Activated CD8-positive, alpha-beta memory T cell treated with anti-CD3 and anti-CD28 coated beads for 24 hours (primary cell): ENCODE measurements around the gene DOP1A.

Source experiments
- DNase-seq: peaks from one replicate; pipeline ENCODE4 v3.0.0-alpha.2; 2020

Gene DOP1A, protein sequence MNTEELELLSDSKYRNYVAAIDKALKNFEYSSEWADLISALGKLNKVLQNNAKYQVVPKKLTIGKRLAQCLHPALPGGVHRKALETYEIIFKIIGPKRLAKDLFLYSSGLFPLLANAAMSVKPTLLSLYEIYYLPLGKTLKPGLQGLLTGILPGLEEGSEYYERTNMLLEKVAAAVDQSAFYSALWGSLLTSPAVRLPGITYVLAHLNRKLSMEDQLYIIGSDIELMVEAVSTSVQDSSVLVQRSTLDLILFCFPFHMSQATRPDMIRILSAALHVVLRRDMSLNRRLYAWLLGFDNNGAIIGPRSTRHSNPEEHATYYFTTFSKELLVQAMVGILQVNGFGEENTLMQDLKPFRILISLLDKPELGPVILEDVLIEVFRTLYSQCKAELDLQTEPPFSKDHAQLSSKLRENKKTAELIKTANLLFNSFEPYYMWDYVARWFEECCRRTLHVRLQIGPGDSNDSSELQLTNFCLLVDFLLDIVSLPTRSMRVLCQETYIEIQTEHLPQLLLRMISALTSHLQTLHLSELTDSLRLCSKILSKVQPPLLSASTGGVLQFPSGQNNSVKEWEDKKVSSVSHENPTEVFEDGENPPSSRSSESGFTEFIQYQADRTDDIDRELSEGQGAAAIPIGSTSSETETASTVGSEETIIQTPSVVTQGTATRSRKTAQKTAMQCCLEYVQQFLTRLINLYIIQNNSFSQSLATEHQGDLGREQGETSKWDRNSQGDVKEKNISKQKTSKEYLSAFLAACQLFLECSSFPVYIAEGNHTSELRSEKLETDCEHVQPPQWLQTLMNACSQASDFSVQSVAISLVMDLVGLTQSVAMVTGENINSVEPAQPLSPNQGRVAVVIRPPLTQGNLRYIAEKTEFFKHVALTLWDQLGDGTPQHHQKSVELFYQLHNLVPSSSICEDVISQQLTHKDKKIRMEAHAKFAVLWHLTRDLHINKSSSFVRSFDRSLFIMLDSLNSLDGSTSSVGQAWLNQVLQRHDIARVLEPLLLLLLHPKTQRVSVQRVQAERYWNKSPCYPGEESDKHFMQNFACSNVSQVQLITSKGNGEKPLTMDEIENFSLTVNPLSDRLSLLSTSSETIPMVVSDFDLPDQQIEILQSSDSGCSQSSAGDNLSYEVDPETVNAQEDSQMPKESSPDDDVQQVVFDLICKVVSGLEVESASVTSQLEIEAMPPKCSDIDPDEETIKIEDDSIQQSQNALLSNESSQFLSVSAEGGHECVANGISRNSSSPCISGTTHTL (N-terminal part only)

DNA sequence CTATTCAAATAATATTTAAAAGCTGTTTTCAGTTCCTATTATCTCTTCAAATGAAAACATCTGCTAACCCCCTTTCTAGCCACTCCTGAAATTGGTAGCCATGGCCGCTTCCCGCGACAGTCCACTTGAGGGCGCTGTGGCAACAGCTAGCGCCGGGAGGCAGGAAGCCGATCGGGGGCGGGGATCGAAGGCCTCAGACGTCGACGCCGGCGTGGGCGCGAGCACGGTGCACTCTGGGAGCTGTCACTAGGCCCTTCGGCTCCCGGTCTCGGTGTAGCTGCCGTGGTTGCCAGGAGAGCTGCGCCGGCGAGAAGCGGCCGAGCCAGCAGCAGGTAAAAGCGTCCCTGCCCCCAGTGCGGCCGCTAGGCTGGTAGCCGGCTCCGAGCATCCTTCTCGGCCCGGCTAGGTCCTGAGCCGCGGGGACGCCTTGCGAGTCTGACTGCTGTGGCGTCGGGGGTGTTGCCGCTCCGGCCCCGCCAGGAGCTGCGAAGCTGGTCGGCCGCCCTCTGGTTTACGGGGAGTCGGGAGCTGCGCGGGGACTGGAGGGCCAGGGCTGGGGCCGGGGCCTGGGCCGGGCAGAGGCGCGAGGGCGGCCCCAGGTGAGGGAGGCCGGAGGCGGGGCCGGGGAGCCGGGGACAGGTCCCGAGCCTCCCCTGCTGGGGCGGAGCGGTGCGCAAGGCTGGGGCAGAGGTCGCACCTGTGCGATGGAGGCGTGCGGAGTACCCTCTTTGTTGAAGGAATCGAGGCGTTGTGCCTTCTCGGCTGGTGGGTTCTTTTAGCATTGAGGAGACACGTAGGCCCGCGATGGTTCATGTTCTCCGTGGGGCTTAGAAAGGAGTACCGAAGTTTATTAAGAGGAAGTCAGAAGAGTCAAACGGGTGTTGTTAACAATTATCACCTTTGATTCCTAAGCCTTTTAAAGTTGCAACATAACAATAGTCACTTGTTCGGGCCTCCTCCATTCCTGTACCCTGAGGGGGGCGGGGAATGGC, at the start of gene DOP1A:
TSS of gene DOP1A (plus strand) at position 224 of the 992 bp plus-strand sequence. CDS start 29,307 bp downstream, outside the sequence.
- peak; percentile 99 for DNase-seq

DNA sequence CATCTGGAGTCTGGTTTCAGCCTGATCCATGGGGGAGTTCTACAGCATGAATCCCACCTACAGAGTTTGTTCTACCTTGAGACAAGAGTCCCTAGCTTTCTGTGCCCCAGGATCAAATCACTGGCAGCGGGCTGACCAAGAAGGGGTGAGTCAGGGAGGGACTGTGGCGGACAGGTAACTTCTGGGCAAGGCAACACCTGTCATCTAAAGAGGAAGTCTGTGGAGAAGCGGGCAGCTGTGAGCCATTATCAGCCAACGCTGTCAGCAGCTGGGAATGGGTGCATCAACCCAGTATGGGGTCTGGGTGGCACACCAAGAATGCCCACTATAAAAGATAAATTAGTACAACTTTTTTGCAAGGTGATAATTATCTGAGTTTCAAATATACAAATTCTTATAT, 47.7 kb upstream of the DOP1A start:
- DNase-seq, result no peak

DNA sequence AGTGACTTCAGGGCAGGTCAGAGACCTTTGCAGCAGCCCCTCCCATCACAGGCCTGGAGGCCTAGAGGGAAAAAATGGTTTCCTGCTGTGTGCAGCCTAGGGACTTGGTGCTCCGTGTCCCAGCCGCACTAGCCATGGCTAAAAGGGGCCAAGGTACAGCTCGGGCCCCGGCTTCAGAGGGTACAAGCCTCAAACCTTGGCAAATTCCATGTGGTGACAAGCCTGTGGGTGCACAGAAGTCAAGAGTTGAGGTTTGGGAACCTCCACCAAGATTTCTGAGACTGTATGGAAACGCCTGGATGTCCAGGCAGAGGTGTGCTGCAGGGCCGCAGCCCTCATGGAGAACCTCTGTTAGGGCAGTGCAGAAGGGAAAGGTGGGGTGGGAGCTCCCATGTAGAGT, 35.8 kb upstream of the DOP1A start:
- DNase-seq, result no peak

DNA sequence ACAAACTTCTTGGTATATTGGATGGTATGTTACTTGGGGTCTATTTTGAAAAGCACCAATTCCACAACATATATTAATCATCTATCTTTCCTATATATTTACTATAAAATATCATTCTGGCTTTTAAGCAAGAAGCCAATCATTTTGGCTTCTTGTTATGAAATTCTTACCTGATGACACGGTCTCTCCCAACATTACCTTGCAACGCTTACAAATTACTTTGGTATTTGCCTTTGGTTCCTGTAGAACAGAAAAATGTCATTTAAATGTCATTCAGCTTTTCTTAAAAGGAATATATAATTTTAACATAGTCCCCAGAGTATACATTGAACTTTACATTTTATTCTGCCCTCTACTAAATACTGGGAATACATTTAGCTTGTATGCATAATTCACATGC, 29.2 kb upstream of the DOP1A start:
- DNase-seq, result no peak

DNA sequence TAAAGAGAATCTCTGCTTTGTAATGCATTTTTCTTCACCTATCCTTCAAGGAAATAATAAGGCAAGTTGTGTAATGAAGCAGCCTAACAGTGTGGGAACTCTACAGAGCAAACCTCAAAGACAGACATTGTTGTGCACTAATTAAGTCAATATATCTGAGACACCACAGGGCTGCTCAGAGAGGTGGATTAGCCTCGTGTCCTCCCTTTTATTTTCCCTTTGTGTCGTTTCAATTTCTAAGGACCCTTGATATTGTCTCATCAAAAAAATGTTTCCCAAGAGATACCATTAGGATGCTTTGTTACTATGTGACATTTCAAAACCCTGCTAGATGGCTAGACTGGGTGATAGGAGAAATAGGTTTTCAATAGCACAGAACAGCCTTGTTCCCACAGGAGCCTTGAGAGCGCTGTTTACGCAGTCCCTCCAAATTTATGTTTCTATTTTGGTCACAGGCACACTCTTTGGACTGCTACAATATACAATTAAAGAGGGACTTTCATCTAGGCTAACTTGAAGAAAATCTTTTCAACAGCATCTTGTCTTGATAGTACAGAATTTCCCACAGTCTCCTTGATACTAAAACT, 24.9 kb upstream of the DOP1A start:
- DNase-seq, result no peak

DNA sequence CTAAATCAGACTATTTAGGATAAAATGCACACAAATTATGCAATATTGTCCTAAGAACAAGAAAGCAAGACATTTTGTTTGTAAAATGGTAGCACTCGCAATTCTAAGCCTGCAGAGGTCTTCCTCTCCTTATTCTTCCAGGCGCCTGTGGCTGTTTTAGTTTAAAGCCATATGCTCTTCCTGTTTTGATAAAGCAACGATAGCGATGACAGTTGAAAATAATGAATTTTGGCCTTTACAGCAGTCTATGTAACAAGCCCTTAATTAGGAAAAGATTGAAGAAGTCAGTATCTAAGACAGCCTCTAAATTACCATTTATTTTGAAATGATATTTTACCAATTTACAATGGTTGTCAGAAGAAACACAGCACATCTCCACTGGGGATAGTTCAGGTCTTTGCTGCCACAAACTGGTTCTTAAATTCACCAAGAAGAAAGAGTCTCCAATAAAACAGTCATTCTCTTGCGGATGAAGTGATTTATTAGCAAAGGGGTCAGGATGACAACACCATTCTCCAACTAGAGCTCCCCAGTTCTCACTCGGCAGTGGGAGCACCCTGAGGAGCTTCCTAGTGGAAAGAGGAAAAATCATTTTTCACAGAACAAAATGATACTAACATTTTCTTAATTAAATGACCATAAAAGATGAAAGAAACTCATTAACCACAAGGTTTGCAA, 23.2 kb upstream of the DOP1A start:
- DNase-seq, result no peak

DNA sequence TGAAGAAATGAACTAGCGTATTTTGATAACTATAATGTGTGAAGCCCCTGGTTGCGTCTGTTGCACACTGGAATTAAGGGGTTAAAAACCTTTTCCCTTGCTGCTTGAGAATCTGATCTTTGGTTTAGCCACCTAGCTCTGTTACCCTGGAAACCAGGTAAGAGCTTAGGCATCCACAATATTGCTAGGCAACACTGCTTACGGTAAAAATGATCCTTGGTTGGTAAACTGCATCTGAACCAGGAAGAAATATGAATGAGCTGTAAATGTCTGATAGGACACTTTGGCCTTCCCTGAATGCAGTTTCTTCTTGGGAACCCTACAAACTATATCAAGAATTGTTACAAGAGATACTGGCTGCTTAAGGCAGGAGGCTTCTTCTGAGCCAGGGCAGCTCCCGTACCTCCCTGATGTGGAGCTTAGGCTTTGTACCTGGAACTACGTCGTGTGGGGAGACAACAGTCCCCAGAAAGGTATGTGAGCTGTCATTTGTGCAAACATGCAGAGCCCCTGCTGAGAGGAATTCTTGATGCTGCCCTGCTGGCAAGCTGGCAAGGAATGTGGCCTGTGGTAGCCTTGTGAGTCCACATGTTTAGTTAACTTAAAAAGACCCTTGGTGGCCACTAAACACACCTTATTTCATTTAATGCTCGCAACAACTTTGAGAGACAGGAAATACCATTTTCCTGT, 20.3 kb upstream of the DOP1A start:
- DNase-seq, result no peak

DNA sequence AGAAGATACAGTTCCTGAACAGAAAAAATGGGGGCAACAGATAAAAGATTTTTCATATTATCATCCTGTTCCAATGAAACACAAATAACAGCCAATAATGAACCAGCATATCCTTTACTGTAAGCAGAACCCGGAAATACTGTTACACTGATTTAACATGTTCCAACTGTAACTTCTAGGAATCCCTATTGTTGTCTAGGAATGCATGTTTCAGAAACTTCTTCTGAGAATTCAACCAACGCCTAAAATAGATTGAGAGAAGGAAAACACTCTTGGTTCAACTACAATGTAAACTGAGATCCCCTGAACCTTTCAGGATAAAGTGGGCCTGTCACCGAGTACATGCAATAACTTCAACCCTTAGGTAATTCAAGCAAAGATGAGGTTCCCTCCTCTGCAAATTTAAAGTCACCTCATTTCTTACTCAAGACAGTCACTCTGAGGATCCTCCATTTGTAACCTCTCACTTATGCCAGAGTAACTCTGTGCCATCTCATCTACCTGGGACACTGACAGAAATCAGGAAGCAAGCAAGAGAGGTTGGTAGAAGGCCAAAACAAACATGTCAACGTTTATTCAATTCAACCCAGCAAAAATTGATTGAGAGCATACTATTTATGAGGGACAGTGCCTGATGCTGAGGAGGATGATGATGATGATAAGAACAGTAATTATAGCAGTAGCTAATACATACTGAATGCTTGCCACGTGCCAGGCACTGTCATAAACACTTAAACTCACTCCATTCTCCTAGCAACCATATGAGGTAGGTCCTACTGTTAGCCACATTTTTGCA, 15.9 kb upstream of the DOP1A start:
- no peak for DNase-seq

DNA sequence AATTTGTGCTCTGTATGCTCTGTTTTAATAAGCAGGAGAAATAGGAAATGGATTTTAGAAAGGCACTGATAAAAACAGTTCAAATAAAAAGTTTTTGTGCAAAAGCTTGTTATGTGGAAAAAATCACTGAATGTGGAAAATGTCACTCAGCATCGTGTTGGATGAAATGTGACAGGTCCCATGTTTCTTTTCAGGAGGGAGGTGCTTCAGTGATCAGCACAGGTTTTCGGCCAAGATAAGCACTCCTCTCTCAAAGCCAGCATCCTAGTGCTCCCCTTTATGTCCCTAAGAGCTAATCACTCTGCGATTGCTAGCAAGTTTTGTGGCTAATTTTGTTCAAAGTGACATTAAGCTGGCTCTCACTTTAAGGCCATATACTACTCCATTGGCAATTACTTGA, 13.8 kb upstream of the DOP1A start:
- no peak for DNase-seq

DNA sequence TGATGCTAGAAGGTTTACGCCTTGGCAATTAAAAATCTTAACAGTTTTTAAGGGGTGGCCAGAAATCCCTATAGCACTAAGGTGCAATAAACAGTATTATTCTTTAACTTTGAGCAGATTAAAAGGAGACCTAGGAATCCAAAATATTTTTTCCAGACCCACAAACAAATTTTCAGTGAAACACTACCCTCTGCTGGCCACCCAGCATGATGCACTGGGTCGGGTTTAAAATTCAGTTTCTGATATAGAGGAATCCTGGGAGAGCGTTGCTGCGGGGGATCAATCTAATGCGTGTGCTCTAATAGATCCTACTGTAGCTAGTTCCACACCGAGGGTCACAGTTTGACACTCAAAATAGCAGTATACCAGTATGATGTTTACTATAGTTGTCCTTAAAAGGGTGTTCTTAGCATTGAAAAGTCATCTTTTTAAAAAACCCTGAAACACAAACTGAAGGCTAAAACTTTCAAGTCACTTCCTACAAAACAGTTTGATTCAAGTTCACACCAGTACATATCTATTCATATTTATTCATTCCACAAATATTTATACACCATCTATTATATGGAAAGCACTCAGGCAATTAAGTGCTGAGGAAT, 12.0 kb upstream of the DOP1A start:
- peak; percentile 61 for DNase-seq

DNA sequence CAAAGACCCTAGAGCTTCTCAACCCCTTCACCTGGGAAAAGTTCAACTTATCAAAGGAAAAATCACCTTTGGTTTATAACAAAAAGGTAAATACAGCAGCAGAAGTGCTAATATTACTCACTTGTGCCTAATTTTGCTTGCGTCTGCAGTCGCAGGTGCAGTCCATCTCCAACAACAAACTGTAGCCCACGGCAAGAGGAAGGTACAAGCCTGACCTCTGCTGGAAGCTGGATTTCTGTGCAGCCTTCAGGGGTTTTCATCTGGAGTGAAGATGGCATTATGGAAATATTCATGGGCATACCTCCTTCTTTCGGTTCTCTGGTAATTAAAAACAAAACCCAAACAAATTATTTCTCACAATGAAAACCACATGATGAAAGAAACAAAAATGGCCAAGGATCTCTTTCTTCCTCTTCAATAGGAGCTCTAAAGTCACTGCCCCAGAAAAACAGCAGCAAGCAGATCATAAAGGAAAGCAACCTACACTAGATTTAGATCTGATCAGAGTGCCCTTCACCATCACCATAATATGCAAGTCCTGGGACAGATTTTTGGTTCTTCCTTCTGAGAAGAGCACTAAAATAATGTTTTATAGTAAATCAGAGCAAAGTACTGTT, 9.7 kb upstream of the DOP1A start:
- no peak for DNase-seq

DNA sequence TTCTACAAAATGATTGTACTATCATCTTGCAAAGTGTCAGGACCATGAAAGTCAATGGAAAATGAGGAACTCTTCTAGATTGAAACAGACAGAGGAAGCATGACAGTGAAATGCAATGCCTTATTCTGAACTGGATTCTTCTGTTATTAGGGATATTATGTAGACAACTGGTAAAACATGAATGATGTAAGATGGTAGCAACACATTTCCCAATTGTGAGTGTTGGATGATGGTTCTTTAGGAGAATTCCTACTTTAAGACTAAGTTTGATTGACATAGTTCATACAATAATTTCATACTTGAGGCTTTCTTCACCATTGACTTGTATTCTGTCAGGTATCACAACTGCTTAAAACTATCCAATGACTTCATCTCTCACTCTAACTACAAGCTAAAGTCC, 6.3 kb upstream of the DOP1A start:
- DNase-seq, result no peak

DNA sequence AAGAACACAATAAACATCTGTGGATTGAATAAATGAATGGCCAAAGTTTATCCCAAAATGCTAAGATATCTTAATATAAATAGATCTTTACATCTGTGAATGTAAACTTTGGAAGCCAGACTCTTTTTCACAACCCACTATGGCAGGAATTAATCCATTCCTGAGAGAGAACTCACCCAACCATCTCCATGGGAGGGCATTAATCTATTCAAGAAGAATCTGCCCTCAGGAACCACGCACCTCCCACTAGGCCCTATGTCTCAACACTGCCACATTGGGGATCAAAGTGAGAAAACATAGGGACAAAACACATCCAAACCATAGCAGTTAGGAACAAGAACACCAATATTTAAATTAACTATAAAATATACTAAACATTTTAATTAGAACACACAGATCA, 5.2 kb upstream of the DOP1A start:
- DNase-seq, result no peak

DNA sequence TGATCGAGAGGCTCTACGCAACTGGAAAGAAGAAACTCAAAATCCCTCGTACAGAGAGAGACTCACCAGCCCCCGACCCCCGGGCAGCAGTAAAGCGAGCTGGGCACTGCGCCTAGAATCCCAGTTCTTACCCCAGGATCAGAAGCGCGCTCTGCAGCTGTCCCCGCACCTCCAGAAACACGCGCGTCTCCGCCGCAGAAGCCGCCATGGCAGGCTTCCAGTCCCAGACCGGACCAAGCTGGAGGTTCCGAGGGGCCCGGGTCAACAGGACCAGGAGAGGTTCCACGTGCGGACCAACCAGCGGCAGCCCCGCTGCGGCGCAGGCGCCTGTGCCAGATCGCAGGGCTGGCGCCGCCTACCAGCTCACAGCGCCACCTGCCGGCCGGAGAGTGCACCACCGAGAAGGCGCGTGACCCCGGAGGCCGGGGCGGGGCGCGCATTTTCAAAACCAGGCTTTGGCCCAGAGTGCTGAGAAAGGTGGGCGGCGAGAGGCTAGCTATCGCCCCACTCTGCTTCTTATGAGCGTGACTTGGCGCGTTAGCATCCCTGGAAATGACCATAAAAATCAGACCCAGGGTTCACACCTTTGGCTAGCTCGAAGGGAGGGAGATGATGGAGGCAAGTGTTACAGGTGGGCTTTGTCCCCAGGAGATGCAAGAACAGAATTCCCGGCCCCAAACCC, 1.8 kb upstream of the DOP1A start, which contains the start of gene UBE3D:
TSS of gene UBE3D (minus strand) at position 331 of the 682 bp plus-strand sequence. CDS start at position 208, 123 bp downstream.
- DNase-seq, result peak; percentile 99

DNA sequence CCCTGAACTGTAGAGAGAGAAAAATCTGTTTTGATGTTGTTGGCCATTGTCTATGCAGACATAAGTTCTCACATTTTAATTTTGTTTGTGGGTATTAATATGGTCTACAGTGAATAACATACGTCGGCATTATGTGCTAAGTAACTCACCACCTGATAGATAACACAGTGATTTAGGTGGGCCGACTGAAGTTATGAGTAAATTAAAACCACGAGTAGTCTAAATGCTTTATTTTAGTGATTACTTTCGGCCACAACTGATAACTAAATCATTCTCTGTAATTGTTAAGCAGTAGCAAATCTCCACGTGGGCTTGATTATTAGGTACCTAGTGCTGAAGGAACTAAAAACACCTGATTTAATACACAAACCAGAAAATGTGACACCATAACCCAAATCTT, 1.1 kb downstream of the DOP1A start:
- DNase-seq, result no peak

DNA sequence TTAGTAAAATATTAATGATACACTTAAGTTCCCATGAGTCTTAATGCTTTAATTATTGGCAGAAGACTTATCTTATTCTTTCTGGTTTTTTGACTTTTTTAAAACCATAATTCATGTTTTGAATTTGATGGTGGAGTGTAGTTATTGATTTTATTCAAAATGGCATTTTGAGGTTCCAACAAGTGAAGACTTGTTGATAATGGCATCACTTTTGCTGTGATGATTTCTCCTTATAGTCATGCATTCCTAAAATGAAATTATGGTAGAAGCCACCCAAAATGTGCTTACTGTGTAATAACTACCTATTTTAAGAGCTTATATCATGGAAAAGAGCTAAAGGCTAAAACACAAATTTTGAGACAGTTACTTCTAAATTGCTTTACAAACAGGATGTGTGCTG, 2.2 kb downstream of the DOP1A start:
- no peak for DNase-seq

DNA sequence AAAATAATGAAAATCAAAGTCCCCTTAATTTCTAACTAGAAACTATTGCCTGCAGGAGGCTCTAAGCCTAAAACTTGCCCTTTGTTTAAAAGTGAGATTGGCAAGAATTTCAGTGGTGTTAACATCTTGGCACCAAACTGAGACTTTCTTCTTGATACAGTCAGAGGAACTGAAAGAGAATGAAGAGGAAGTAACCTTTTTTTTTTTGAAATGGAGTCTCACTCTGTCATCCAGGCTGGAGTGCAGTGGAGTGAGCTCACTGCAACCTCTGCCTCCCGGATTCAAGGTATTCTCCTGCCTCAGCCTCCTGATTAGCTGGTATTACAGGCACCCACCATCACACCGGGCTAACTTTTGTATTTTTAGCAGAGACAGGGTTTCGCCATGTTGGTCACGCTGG, 3.6 kb downstream of the DOP1A start:
- no peak for DNase-seq

DNA sequence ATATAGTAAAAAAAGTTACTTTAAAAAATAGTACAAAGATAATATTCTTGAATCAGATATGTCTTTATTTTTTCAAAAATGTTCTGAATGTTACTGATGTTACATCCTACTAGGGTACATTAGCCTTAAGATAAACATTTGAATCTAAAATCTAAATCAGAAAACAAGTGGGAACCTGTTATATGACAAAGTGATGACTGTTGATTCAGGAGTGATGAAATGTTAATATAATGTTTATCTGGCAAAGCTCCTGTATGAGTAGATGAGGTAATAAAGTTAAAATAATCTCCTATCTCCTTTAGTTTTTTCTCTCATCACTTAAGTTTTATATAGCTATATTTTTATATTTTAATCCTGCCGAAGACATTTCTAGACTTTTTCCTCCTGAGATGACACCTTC, 4.2 kb downstream of the DOP1A start:
- no peak for DNase-seq
